IPS-20b (cell line): ENCODE data around the gene GIPC3.

Experiments
- H3K27ac ChIP-seq: one replicate; pipeline ENCODE4 v1.5.1; 2013; ENCODE audit warnings: low read length
- H3K27me3 ChIP-seq: 2 replicates; pipeline ENCODE4 v1.6.1; 2013; ENCODE audit warnings: mild to moderate bottlenecking, low read length, inconsistent platforms; ENCODE audit not compliant: insufficient read depth
- H3K36me3 ChIP-seq: 2 replicates; pipeline ENCODE4 v1.6.1; 2013; ENCODE audit warnings: low read depth, mild to moderate bottlenecking, inconsistent platforms, low read length, moderate library complexity; ENCODE audit not compliant: insufficient read depth
- H3K4me1 ChIP-seq: 2 replicates; pipeline ENCODE4 v1.6.1; 2013; ENCODE audit warnings: mild to moderate bottlenecking, control low read depth, inconsistent platforms, low read length, moderate library complexity; ENCODE audit not compliant: insufficient read depth
- H3K4me3 ChIP-seq: 2 replicates; pipeline ENCODE4 v1.5.1; 2013; ENCODE audit warnings: mild to moderate bottlenecking, low read length, inconsistent platforms
- H3K9ac ChIP-seq: 2 replicates; pipeline ENCODE4 v1.6.1; 2013; ENCODE audit warnings: low read depth, mild to moderate bottlenecking, inconsistent platforms, low read length, moderate library complexity
- H3K9me3 ChIP-seq: 2 replicates; pipeline ENCODE4 v1.6.1; 2013; ENCODE audit warnings: mild to moderate bottlenecking, low read depth, low read length, inconsistent platforms; ENCODE audit not compliant: insufficient read depth

The GIPC3 gene

GRCh38 chr19:3639479-3639878 is 54.2 kb downstream of the GIPC3 start:
- no peak overlapping the region for H3K9ac ChIP-seq
- H3K36me3 ChIP-seq: peaks cover 5% of the 10 kb centered on the region; the same call in 1 of the 2 replicates
- H3K9me3 ChIP-seq: no peaks in the 10 kb centered on the region
- no peaks in the 10 kb centered on the region for H3K27me3 ChIP-seq
- H3K27ac ChIP-seq: no peak overlapping the region
- no peak overlapping the region for H3K4me3 ChIP-seq
- no peaks in the 10 kb centered on the region for H3K4me1 ChIP-seq

GRCh38 chr19:3641515-3642269 is 56.4 kb downstream of the GIPC3 start:
- Histone ChIP-seq H3K4me3 (no peak overlapping the region), H3K9me3 (no peaks in the 10 kb centered on the region), H3K27me3 (no peaks in the 10 kb centered on the region), H3K36me3 (peaks cover 5% of the 10 kb centered on the region; the same call in 1 of the 2 replicates), H3K27ac (no peak overlapping the region), H3K4me1 (no peaks in the 10 kb centered on the region), H3K9ac (no peak overlapping the region)

DNA sequence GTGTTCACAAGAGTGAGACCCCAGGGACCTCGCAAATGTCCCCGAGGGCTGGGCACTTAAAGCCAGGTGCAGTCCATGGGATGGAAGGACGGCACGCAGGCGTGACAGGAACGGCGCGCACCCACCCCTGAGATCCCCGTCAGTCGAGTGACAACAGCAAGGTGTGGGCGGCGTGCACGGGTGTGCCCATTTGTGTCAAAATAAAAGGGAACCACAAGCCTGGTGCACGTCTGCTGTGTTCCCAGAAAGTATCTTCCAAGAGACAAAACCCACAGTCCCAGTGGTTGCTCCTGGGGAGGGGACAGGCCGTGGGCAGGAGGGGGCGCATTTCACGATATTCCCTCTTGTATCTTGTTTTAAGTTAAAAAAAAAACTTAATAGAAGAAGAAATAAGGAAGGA is 57.0 kb downstream of the GIPC3 start:
- no peaks in the 10 kb centered on the region for H3K4me1 ChIP-seq
- H3K27ac ChIP-seq: no peak overlapping the region
- no peak overlapping the region for H3K4me3 ChIP-seq
- H3K36me3 ChIP-seq: peaks cover 5% of the 10 kb centered on the region; the same call in 1 of the 2 replicates
- no peaks in the 10 kb centered on the region for H3K9me3 ChIP-seq
- H3K9ac ChIP-seq: no peak overlapping the region
- H3K27me3 ChIP-seq: no peaks in the 10 kb centered on the region
